H9 (cell line): ENCODE data around the gene NDUFV3. TPM values are rescaled to one million over a fixed set of nuclear protein-coding genes. Genes with fewer than 3 reads are reported as not detected.
"Not testable (repeated sequence)": the region's sequence is repeated elsewhere in the genome, so short reads cannot be mapped to it uniquely, and the experiment has no call there.

ENCODE experiments used
- DNase-seq: peaks from one replicate; pipeline ENCODE4 v3.0.0-alpha.2; 2017
- H2AFZ ChIP-seq: one replicate; pipeline ENCODE4 v1.6.1; 2013; ENCODE audit warnings: mild to moderate bottlenecking, low read length, control low read depth, moderate library complexity
- H2AK5ac ChIP-seq: 2 replicates; pipeline ENCODE4 v1.6.1; 2013; ENCODE audit warnings: low read length, control low read depth, mixed read lengths; ENCODE audit not compliant: insufficient read length
- H2BK120ac ChIP-seq: one replicate; pipeline ENCODE4 v1.6.1; 2013; ENCODE audit warnings: low read depth, mild to moderate bottlenecking, low read length, control low read depth, inconsistent platforms; ENCODE audit not compliant: poor library complexity, severe bottlenecking
- H2BK12ac ChIP-seq: 2 replicates; pipeline ENCODE4 v1.6.1; 2013; ENCODE audit warnings: low read length, control low read depth, mixed read lengths, low read depth; ENCODE audit not compliant: insufficient read length
- H2BK15ac ChIP-seq: 2 replicates; pipeline ENCODE4 v1.6.1; 2013; ENCODE audit warnings: low read depth, low read length, control low read depth
- H2BK20ac ChIP-seq: one replicate; pipeline ENCODE4 v1.6.1; 2013; ENCODE audit warnings: low read depth, mild to moderate bottlenecking, low read length, control low read depth, inconsistent platforms; ENCODE audit not compliant: poor library complexity, severe bottlenecking
- H2BK5ac ChIP-seq: 2 replicates; pipeline ENCODE4 v1.6.1; 2013; ENCODE audit warnings: low read length, control low read depth, mixed read lengths; ENCODE audit not compliant: insufficient read length
- H3K14ac ChIP-seq: 2 replicates; pipeline ENCODE4 v1.6.1; 2013; ENCODE audit warnings: low read length, control low read depth; ENCODE audit not compliant: insufficient read depth
- H3K18ac ChIP-seq: 2 replicates; pipeline ENCODE4 v1.6.1; 2013; ENCODE audit warnings: low read depth, mild to moderate bottlenecking, mixed read lengths, low read length, control low read depth; ENCODE audit not compliant: insufficient read length
- H3K23ac ChIP-seq: 2 replicates; pipeline ENCODE4 v1.6.1; 2013; ENCODE audit warnings: low read length, control low read depth, mixed read lengths, low read depth; ENCODE audit not compliant: insufficient read length
- H3K23me2 ChIP-seq: 2 replicates; pipeline ENCODE4 v1.6.1; 2013; ENCODE audit warnings: low read depth, mild to moderate bottlenecking, mixed read lengths, low read length, control low read depth; ENCODE audit not compliant: insufficient read length, poor library complexity, severe bottlenecking
- H3K27ac ChIP-seq: 2 replicates; pipeline ENCODE4 v1.5.1; 2013; ENCODE audit warnings: low read length, control low read depth, mixed read lengths, low read depth; ENCODE audit not compliant: insufficient read length
- H3K27me3 ChIP-seq: 2 replicates; pipeline ENCODE4 v1.6.1; 2013; ENCODE audit warnings: low read length, control low read depth, inconsistent platforms; ENCODE audit not compliant: insufficient read depth
- H3K4ac ChIP-seq: 2 replicates; pipeline ENCODE4 v1.6.1; 2013; ENCODE audit warnings: low read depth, mild to moderate bottlenecking, control low read depth, inconsistent platforms, low read length, moderate library complexity
- H3K4me1 ChIP-seq: 2 replicates; pipeline ENCODE4 v1.6.1; 2013; ENCODE audit warnings: low read length, control low read depth, inconsistent platforms; ENCODE audit not compliant: insufficient read depth
- H3K4me2 ChIP-seq: 2 replicates; pipeline ENCODE4 v1.6.1; 2013; ENCODE audit warnings: low read length, control low read depth, mixed read lengths; ENCODE audit not compliant: insufficient read length, insufficient read depth
- H3K56ac ChIP-seq: 2 replicates; pipeline ENCODE4 v1.6.1; 2013; ENCODE audit warnings: low read depth, mild to moderate bottlenecking, mixed read lengths, low read length, control low read depth; ENCODE audit not compliant: insufficient read length
- H3K79me1 ChIP-seq: 2 replicates; pipeline ENCODE4 v1.6.1; 2013; ENCODE audit warnings: low read depth, mild to moderate bottlenecking, moderate library complexity, low read length, control low read depth, inconsistent platforms; ENCODE audit not compliant: insufficient read depth, poor library complexity, severe bottlenecking
- H3K79me2 ChIP-seq: 2 replicates; pipeline ENCODE4 v1.6.1; 2013; ENCODE audit warnings: low read length, control low read depth, inconsistent platforms; ENCODE audit not compliant: insufficient read depth
- H3K9ac ChIP-seq: 2 replicates; pipeline ENCODE4 v1.6.1; 2013; ENCODE audit warnings: low read length, control low read depth, mixed read lengths; ENCODE audit not compliant: insufficient read length; ENCODE audit errors: extremely low read depth
- H3K9me3 ChIP-seq: one replicate; pipeline ENCODE4 v1.6.1; 2013; ENCODE audit warnings: low read depth, low read length, inconsistent platforms; ENCODE audit not compliant: control insufficient read depth
- H3T11ph ChIP-seq: one replicate; pipeline ENCODE4 v1.6.1; 2013; ENCODE audit warnings: mild to moderate bottlenecking, low read length, control low read depth, inconsistent platforms
- H4K20me1 ChIP-seq: one replicate; pipeline ENCODE4 v1.6.1; 2013; ENCODE audit not compliant: control insufficient read depth, insufficient read length, insufficient read depth
- H4K5ac ChIP-seq: 2 replicates; pipeline ENCODE4 v1.6.1; 2013; ENCODE audit warnings: low read depth, mild to moderate bottlenecking, mixed read lengths, low read length, control low read depth; ENCODE audit not compliant: insufficient read length
- H4K8ac ChIP-seq: replicated peaks from 2 replicates; pipeline ENCODE4 v1.6.1; 2013; ENCODE audit warnings: low read length, control low read depth, mixed read lengths, low read depth; ENCODE audit not compliant: insufficient read length
- H4K91ac ChIP-seq: 2 replicates; pipeline ENCODE4 v1.6.1; 2013; ENCODE audit warnings: low read depth, mild to moderate bottlenecking, moderate library complexity, mixed read lengths, low read length, control low read depth; ENCODE audit not compliant: insufficient read length
- H3K27ac Mint-ChIP-seq, 3 experiments: 2 replicates in 2 of 3; 3 replicates in 1 of 3; pipeline ENCODE4 v1.8.0; 2020 to 2021; ENCODE audit warnings: mixed read lengths in 3 of 3, mild to moderate bottlenecking in 1 of 3, moderate library complexity in 1 of 3
- H3K27me3 Mint-ChIP-seq: 2 replicates; pipeline ENCODE4 v1.8.0; 2021; ENCODE audit warnings: low read depth, mild to moderate bottlenecking, moderate library complexity, mixed read lengths
- H3K36me3 Mint-ChIP-seq, 3 experiments: 2 replicates in 2 of 3; 3 replicates in 1 of 3; pipeline ENCODE4 v1.8.0; 2020 to 2021; ENCODE audit warnings: low read depth in 3 of 3, mixed read lengths in 3 of 3; ENCODE audit not compliant: insufficient read depth in 1 of 3
- H3K4me1 Mint-ChIP-seq, 2 experiments: 2 replicates each; pipeline ENCODE4 v1.8.0; 2020; ENCODE audit warnings: mixed read lengths in 2 of 2
- H3K4me3 Mint-ChIP-seq, 2 experiments: 2 replicates in 1 of 2; 3 replicates in 1 of 2; pipeline ENCODE4 v1.8.0; 2020 to 2021; ENCODE audit warnings: mild to moderate bottlenecking in 2 of 2, mixed read lengths in 2 of 2, moderate library complexity in 1 of 2
- H3K9me3 Mint-ChIP-seq, 2 experiments: 2 replicates in 1 of 2; 3 replicates in 1 of 2; pipeline ENCODE4 v1.8.0; 2020; ENCODE audit warnings: mild to moderate bottlenecking in 2 of 2, mixed read lengths in 2 of 2, moderate library complexity in 1 of 2
- WGBS: extraction: QIAGEN DNeasy Blood & Tissue Kit; methylation state at CpG from one replicate; pipeline ENCODE4 v1.1.7; 2013; ENCODE audit warnings: missing lambda C conversion rate, low lambda C conversion rate, mixed read lengths; ENCODE audit not compliant: insufficient read length; ENCODE audit errors: extremely low coverage; 5-methylcytosine and 5-hydroxymethylcytosine counted together
- total RNA-seq: library from RNA; stranded (reverse); gene quantifications from 2 replicates; pipeline ENCODE4 v1.2.1, GENCODE V29; 2021

Gene NDUFV3
- total RNA-seq, 1 experiment from 2014 or later = 35.6 TPM

DNA sequence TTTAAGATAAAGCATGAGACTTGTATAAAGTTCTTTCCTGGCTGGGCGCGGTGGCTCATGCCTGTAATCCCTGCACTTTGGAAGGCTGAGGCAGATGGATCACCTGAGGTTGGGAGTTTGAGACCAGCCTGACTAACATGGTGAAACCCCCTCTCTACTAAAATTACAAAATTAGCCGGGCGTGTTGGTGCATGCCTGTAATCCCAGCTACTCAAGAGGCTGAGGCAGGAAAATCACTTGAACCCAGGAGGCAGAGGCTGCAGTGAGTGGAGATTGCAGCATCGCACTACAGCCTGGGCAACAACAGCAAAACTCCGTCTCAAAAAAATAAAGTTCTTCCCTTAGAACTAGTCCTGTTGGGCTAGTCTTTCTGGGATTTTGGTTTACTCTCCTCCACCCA is 18.8 kb downstream of the NDUFV3 start:
- H2BK5ac ChIP-seq, H3K9me3 Mint-ChIP-seq, H3K27ac ChIP-seq, H2BK15ac ChIP-seq, H3K27me3 ChIP-seq, H2AK5ac ChIP-seq, H3K23ac ChIP-seq, DNase-seq, H2BK12ac ChIP-seq, H2BK120ac ChIP-seq, H4K20me1 ChIP-seq, H3K79me1 ChIP-seq, H3K4me3 Mint-ChIP-seq, H3K4ac ChIP-seq, H3K23me2 ChIP-seq, H3K56ac ChIP-seq, H3K14ac ChIP-seq, H3K4me1 ChIP-seq, H3K27me3 Mint-ChIP-seq, H3K79me2 ChIP-seq, H4K5ac ChIP-seq, H4K91ac ChIP-seq, H2BK20ac ChIP-seq, H3K4me2 ChIP-seq, H3K9me3 ChIP-seq, H4K8ac ChIP-seq, H3K18ac ChIP-seq, H2AFZ ChIP-seq, H3K4me1 Mint-ChIP-seq, H3K9ac ChIP-seq, H3T11ph ChIP-seq: not testable (repeated sequence)
- peak overlapping the region in 1 of 3 experiments; percentile 75; a peak in 2 of 7 replicates for H3K27ac Mint-ChIP-seq
- H3K36me3 Mint-ChIP-seq = peaks cover 22 to 67% (median 42%) of the 10 kb centered on the region in 3 experiments
- WGBS = no CpG with 5 or more reads among the region's 6 CpGs
